ENCODE measurements around the gene DNAJC10. TPM values are rescaled to one million over a fixed set of nuclear protein-coding genes. Genes with fewer than 3 reads are reported as not detected.
"Not testable (repeated sequence)": the region's sequence is repeated elsewhere in the genome, so short reads cannot be mapped to it uniquely, and the experiment has no call there.

The DNAJC10 gene
- polyA plus RNA-seq, 3 donors, result 149 to 194 (median 170) TPM

DNA sequence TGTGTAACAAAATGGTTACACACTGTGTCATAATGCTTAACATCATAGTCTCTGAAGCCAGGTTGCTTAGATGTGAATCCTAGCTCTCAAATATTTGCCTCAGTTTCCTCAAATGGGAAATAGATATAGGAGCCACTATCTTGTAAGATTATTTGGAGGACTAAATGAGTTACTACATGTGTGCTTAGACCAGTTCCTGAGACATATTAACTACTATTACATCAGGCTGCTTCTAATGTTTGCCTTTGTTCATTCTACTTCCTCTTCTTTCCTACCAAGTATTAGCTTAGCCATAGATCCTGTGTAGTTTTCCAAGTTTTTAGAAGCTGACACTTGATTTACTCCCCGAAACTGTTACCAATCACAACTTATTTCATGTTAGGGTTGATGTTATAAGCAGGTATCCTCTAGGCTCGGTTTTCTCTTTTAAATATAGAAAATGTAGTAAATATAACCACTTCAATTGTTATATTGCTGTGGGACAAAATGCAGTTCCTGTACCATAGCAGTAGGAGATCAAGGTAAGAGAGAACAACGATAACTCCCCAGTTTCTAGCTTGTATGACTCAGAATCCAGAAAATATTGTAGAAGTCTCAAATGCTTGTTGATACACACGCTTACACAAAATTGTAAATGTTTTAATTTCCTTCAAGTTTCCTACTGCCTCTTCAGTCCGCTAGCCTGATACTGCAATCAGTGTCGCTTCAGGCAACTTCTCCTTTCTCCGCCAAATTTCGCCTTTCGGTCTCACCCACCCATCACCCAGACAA lies 751 bp upstream of the DNAJC10 start:
- peak in 7 of 11 donors; percentile 1 to 21 (median 5) for DNase-seq (ENCODE audit: extremely low read depth in 1 of 11, low read depth in 9 of 11, low spot score in 4 of 11)

DNA sequence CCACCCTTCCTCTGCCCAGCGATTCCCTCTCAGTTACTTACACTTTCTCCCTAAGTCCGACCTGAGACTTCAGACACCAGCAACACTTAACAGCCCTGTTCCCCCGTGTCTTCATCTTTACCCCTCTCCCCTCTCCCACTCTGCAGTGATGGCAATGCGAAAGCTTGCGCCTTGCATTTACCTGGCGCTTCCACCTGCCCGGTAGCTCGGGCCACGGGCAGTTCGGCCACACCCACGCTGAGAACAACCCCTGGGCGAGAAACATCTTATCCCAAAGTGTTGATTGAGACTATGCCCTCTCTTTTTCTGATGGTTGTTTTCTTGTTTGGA lies 558 bp downstream of the DNAJC10 start:
- DNase-seq (ENCODE audit: extremely low read depth in 1 of 11, low read depth in 9 of 11, low spot score in 4 of 11), result peak in 4 of 11 donors; percentile 6 to 21 (median 18)

GRCh38 chr2:182717416-182717815 lies 1.4 kb downstream of the DNAJC10 start:
- no peak for DNase-seq (ENCODE audit: extremely low read depth in 1 of 11, low read depth in 9 of 11, low spot score in 4 of 11)

DNA sequence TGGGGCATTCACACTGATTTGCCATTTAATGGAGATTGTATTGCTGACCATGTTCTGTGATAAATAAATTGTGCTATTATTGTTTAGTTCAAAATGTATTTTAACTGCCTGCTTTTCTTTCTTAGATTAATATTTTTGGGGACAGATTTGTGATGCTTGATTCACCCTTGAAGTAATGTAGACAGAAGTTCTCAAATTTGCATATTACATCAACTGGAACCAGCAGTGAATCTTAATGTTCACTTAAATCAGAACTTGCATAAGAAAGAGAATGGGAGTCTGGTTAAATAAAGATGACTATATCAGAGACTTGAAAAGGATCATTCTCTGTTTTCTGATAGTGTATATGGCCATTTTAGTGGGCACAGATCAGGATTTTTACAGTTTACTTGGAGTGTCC lies 1.8 kb downstream of the DNAJC10 start:
- DNase-seq (ENCODE audit: extremely low read depth in 1 of 11, low read depth in 9 of 11, low spot score in 4 of 11), result no peak

DNA sequence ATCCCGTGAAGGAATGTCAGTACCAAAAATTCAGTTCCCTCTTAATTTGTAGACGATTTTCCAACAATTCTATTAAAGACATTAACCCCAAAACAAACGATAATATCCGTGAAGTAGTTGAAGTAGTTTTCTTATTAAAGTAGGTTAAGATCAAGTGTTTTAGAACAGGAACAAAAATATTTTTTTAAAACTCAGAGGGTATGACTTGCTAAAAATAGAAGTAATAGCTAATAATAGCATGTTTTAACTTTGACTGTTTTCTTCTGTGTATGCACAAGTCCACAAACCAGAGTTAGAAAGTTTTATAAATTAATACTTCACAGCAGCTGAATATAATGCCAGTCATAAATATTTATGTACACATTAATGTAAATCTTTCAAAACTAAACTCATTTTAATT lies 2.4 kb downstream of the DNAJC10 start:
- no peak for DNase-seq (ENCODE audit: extremely low read depth in 1 of 11, low read depth in 9 of 11, low spot score in 4 of 11)

GRCh38 chr2:182719116-182719515 lies 3.1 kb downstream of the DNAJC10 start:
- DNase-seq (ENCODE audit: extremely low read depth in 1 of 11, low read depth in 9 of 11, low spot score in 4 of 11), result not testable (repeated sequence)

GRCh38 chr2:182724656-182725055 lies 8.6 kb downstream of the DNAJC10 start:
- DNase-seq (ENCODE audit: extremely low read depth in 1 of 11, low read depth in 9 of 11, low spot score in 4 of 11), result no peak

DNA sequence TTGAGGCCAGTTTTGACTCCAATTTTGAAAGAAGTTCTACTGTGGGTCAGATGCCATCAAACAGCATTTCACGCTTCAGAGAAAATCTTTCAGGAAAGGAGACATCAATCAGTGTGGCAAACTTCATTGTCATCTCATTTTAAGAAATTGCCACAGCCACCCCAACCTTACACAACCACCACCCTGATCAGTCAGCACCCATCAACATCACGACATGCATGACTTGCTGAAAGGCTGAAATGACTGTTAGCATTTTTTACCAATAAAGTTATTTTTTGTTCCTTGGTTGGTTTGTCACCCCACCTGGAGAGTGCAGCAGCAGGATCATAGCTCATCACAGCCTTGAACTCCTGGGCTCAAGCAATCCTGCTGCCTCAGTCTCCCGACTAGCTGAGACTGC lies 10.4 kb downstream of the DNAJC10 start:
- DNase-seq (ENCODE audit: extremely low read depth in 1 of 11, low read depth in 9 of 11, low spot score in 4 of 11), result no peak

DNA sequence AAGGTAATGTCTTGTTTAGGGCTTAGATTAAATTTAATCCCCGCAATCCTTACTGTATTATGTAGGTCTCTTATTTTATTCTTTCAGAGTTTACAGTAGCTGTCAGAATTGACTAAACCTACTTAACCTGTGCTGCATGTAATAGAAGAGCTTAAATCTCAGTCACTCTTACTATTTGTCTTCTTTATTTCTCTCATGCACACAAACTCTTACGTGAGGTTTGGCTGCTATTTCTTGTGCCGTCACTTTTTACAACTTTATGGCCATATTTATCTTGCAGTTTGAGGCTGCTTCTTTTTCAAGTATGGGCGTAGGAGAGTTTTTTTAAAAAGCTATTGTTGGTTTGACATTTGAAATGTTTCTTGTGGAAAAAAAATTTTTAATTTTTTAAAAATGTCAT lies 12.0 kb downstream of the DNAJC10 start:
- no peak for DNase-seq (ENCODE audit: extremely low read depth in 1 of 11, low read depth in 9 of 11, low spot score in 4 of 11)

- DNase-seq (ENCODE audit: extremely low read depth in 1 of 11, low read depth in 9 of 11, low spot score in 4 of 11), result no peak
Observed at GRCh38 chr2:182729710-182730339, 13.8 kb downstream of the DNAJC10 start.

- DNase-seq (ENCODE audit: extremely low read depth in 1 of 11, low read depth in 9 of 11, low spot score in 4 of 11), result no peak
Observed at GRCh38 chr2:182730486-182730885, 14.4 kb downstream of the DNAJC10 start.

DNA sequence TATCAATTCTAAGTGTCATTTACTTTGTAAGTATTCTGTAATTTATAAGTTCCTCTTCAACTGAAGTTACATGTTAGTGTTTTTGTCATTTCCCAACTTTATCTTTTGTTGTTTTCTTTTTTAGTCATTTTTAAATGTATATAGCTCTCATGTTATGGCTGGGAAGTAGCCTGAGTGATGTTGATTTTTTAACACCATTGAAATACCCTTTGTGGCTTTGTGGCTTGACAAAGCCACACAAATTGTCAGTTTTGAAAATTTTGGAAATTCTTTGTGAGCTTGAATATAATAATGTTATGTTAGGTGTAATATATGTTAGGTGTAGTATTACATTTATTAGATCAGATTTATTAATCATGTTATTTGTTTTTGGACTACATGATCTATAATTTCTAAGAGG lies 16.7 kb downstream of the DNAJC10 start:
- DNase-seq (ENCODE audit: extremely low read depth in 1 of 11, low read depth in 9 of 11, low spot score in 4 of 11), result no peak

DNA sequence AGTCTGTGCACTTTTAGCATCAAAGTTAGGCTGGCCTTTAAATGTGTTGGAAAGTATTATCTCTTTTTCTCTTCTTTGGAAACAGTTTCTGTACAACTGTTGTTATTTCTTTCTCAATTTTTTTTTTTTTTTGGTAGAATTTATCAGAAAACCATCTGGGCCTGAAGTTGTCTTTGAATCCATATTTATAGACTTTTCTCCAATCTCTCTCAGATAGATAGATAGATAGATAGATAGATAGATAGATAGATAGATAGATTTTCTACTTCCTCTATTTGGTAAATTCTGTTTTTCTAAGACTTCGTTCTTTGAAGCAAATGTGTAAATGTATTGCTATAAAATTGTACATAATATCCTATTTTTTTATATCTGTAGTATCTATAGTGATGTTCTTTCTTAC lies 17.5 kb downstream of the DNAJC10 start:
- DNase-seq (ENCODE audit: extremely low read depth in 1 of 11, low read depth in 9 of 11, low spot score in 4 of 11), result no peak

DNA sequence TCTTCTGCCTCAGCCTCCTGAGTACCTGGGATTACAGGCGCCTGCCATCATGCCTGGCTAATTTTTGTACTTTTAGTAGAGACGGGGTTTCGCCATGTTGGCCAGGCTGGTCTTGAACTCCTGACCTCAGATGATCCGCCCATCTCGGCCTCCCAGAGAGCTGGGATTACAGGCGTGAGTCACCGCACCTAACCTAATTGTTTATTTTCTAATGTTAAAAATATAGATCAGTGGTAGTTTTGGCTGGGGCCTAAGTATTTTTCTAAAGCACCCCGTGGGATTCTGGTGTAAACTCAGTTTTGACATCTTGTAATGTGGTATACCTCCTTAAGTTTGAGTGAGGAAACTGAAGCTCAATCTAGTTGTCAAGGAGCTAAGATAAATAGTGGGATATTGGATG lies 20.8 kb downstream of the DNAJC10 start:
- not testable (repeated sequence) for DNase-seq (ENCODE audit: extremely low read depth in 1 of 11, low read depth in 9 of 11, low spot score in 4 of 11)

- no peak for DNase-seq (ENCODE audit: extremely low read depth in 1 of 11, low read depth in 9 of 11, low spot score in 4 of 11)
Observed at GRCh38 chr2:182740701-182741100, 24.6 kb downstream of the DNAJC10 start.

- DNase-seq (ENCODE audit: extremely low read depth in 1 of 11, low read depth in 9 of 11, low spot score in 4 of 11), result no peak
Observed at GRCh38 chr2:182741620-182742019, 25.6 kb downstream of the DNAJC10 start.

DNA sequence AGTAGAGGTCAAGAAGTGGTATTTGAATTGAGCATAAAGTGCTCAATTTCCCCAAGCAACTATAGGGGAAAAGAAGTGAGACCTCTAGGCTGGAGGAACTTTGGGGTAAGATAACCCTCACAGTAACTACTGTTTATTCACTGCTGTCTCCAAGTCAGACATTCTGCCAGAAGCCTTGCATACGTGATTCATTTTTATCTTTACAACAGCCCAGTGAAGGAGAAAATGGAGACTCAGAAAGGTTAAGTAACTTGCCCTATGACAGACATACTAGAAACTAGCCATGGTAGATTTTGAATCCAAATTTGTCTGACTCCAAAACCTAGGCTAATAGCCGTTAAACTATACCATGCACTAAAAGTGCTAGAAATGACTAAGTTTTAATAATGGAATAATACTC lies 28.4 kb downstream of the DNAJC10 start:
- no peak for DNase-seq (ENCODE audit: extremely low read depth in 1 of 11, low read depth in 9 of 11, low spot score in 4 of 11)

DNA sequence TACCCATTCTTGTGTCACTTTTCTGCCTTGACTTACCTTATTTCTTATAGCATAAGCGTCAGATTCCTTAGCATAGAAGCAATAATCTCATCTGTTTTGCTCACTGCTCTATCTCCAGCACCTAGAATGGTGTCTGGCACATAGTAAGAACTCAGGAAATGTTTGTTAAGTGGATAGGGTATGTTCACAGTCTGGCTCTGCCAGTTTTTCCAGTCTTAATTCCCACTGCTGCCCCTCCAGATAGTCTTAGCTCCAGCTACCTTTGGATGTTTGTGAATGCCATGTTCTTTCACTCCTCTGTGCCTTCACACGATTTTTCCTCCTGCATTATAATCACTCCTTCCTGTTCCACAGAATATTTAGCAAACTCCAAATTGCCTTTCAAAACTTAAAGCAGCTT lies 29.0 kb downstream of the DNAJC10 start:
- DNase-seq (ENCODE audit: extremely low read depth in 1 of 11, low read depth in 9 of 11, low spot score in 4 of 11), result no peak

- DNase-seq (ENCODE audit: extremely low read depth in 1 of 11, low read depth in 9 of 11, low spot score in 4 of 11), result not testable (repeated sequence)
Observed at GRCh38 chr2:182745894-182746293, 29.8 kb downstream of the DNAJC10 start.

DNA sequence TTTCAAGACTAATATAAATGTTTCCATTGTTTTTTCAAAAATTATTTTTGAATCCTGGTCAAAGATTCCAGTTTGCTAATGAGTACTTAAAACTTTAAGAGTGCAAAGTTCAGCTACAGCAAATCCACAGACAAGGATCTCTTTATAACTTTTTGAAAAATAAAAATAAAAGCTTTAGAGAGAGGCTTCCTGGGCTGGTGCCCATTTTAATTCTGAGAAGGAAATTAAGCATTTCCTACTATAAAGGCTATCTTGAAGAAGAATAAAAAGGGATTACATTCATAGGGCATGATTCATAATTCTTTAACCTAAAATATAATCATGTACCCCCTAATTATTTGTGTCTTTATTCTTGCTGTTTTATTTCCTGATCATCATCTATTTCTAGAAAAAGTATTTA lies 38.2 kb downstream of the DNAJC10 start:
- DNase-seq (ENCODE audit: extremely low read depth in 1 of 11, low read depth in 9 of 11, low spot score in 4 of 11), result no peak

DNA sequence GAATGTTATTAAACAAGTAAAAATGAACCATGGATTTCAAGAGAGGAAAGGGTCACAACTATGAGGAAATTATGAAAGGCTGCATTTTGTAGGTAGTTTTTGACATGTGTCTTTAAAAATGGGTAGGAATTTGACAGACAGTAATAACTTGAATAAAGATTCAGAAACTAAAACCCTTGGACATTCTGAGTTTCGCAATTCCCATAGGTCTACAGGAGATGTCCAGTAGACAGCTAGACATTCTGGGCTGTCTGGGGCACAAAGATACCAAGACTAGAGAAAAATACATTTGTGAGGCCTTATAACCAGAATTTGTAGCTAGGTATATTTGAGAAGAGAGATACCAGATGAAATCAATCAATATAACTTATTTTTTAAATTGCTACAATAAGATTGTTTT lies 42.3 kb downstream of the DNAJC10 start:
- DNase-seq (ENCODE audit: extremely low read depth in 1 of 11, low read depth in 9 of 11, low spot score in 4 of 11), result no peak

All from renal cortex interstitium (tissue), 11 donors.